ENCODE measurements around the gene POLE2. TPM values are rescaled to one million over a fixed set of nuclear protein-coding genes. Genes with fewer than 3 reads are reported as not detected.

The POLE2 gene
- total and polyA plus RNA-seq, 8 donors = 0.43 to 2.9 (median 0.94) TPM

- no peak for FAIRE-seq
- intact Hi-C loops (cut with DNase I) = no loop called here
- no peaks in the 10 kb centered on the region for H3K27me3 ChIP-seq
These were observed 70.0 kb downstream of the POLE2 start for GRCh38 chr14:49617852-49618519.

GRCh38 chr14:49615776-49616175 lies 72.2 kb downstream of the POLE2 start:
- no peaks in the 10 kb centered on the region for H3K27me3 ChIP-seq
- H3K9me3 ChIP-seq = no peaks in the 10 kb centered on the region
- WGBS, 2 donors = 74 to 81% methylated on average over 6 of the region's 6 CpGs
- H3K4me3 ChIP-seq = no peak overlapping the region
- peaks cover 0 to 6% (median 0%) of the 10 kb centered on the region in 3 donors for H3K4me1 ChIP-seq
- ATAC-seq (no peak), DNase-seq (no peak), FAIRE-seq (no peak)
- H3K27ac ChIP-seq = no peak overlapping the region
- intact Hi-C loops (cut with DNase I) = no loop called here
- H3K36me3 ChIP-seq = no peaks in the 10 kb centered on the region
- TF ChIP-seq CTCF (IDR thresholded peaks at IDR 0.05) = no peak

More at GRCh38 chr14:49617852-49618519, 70.0 kb downstream of the POLE2 start:
- DNase-seq = no peak
- WGBS, 2 donors = 71 to 83% methylated on average over 6 of the region's 6 CpGs
- Histone ChIP-seq H3K27ac (no peak overlapping the region), H3K4me1 (peaks cover 0 to 10% (median 8%) of the 10 kb centered on the region in 3 donors), H3K36me3 (no peaks in the 10 kb centered on the region), H3K4me3 (no peak overlapping the region), H3K9me3 (no peaks in the 10 kb centered on the region)
- TF ChIP-seq CTCF (IDR thresholded peaks at IDR 0.05) = no peak
- ATAC-seq = no peak

GRCh38 chr14:49614196-49614595 lies 73.8 kb downstream of the POLE2 start:
- 82 to 91% methylated on average over 2 of the region's 2 CpGs for WGBS, 2 donors
- FAIRE-seq = no peak

GRCh38 chr14:49612671-49613070 lies 75.3 kb downstream of the POLE2 start:
- Histone ChIP-seq H3K9me3 (no peaks in the 10 kb centered on the region), H3K27me3 (no peaks in the 10 kb centered on the region), H3K27ac (no peak overlapping the region), H3K4me1 (peaks cover 0 to under 1% (median 0%) of the 10 kb centered on the region in 3 donors), H3K36me3 (no peaks in the 10 kb centered on the region), H3K4me3 (no peak overlapping the region)
- DNase-seq (no peak), ATAC-seq (no peak), FAIRE-seq (no peak)
- 92 to 94% methylated on average over 8 of the region's 8 CpGs for WGBS, 2 donors
- no peak for TF ChIP-seq CTCF (IDR thresholded peaks at IDR 0.05)
- intact Hi-C loops (cut with DNase I) = no loop called here

More at GRCh38 chr14:49614196-49614595, 73.8 kb downstream of the POLE2 start:
- no peak for TF ChIP-seq CTCF (IDR thresholded peaks at IDR 0.05)
- H3K27ac ChIP-seq = no peak overlapping the region
- H3K4me3 ChIP-seq = no peak overlapping the region
- no peak for ATAC-seq
- H3K36me3 ChIP-seq = no peaks in the 10 kb centered on the region
- intact Hi-C loops (cut with DNase I) = no loop called here
- no peaks in the 10 kb centered on the region for H3K9me3 ChIP-seq
- H3K4me1 ChIP-seq = peaks cover 0 to 6% (median 0%) of the 10 kb centered on the region in 3 donors
- no peaks in the 10 kb centered on the region for H3K27me3 ChIP-seq
- DNase-seq = no peak

GRCh38 chr14:49612251-49612650 lies 75.8 kb downstream of the POLE2 start:
- Histone ChIP-seq H3K36me3 (no peaks in the 10 kb centered on the region), H3K27me3 (no peaks in the 10 kb centered on the region), H3K27ac (no peak overlapping the region), H3K4me1 (no peaks in the 10 kb centered on the region), H3K9me3 (no peaks in the 10 kb centered on the region), H3K4me3 (no peak overlapping the region)
- FAIRE-seq (no peak), ATAC-seq (no peak), DNase-seq (no peak)
- 93 to 94% methylated on average over 4 of the region's 4 CpGs for WGBS, 2 donors
- no peak for TF ChIP-seq CTCF (IDR thresholded peaks at IDR 0.05)
- intact Hi-C loops (cut with DNase I) = no loop called here

All from pancreas (tissue), 10 donors.